ENCODE data around the gene EFCAB6.

DNA sequence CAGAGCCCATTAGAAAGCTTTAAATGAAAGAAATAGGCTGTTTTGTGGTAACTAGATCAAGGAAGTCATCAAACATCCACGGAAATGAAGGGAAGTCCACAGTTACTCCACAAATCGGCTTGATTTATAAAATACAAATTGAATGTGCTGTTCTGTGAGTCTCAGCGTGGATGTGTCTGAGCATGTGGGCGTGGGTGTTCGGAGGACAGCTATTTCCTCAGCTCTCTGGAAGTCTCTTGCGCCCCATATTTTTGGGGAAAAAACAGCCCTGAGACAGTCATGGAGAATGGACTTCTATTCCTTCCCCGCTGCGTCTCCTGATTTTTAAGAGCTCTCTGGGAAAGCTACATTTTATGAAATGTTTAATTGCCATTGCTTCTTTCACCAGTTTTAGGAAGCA lies 144.4 kb downstream of the EFCAB6 start:
- TF ChIP-seq POLR2A (IDR thresholded peaks at IDR 0.05; ENCODE audit: low read depth, low read length) (no peak), CTCF (conservative IDR thresholded peaks at IDR 0.05; ENCODE audit: low read depth, low read length) (no peak), MAFK (IDR thresholded peaks at IDR 0.05; ENCODE audit: low read depth, low read length) (no peak), BHLHE40 (IDR thresholded peaks at IDR 0.05; ENCODE audit: low read depth, low read length) (no peak), CEBPB (IDR thresholded peaks at IDR 0.05; ENCODE audit: low read depth, low read length) (no peak), MXI1 (IDR thresholded peaks at IDR 0.05; ENCODE audit: borderline replicate concordance, low read depth, low read length) (no peak), RAD21 (IDR thresholded peaks at IDR 0.05; ENCODE audit: low read length) (no peak)
